Measurements from ENCODE around the gene CACNA1G.

- TF ChIP-seq CTCF (IDR thresholded peaks at IDR 0.05) (peak; percentile 71 to 88 (median 76)), POLR2A (IDR thresholded peaks at IDR 0.05) (no peak)
Observed at GRCh38 chr17:50550661-50551432, 9.7 kb upstream of the CACNA1G start.

Measured in testis (tissue), 2 donors.